MM.1S (cell line): ENCODE results near the gene TSPOAP1.

ENCODE experiments used
- DNase-seq: peaks from one replicate; pipeline ENCODE4 v3.0.0-alpha.2; 2015
- H2AFZ ChIP-seq: fragments of 300-600 bp; sonication (generic); 2 replicates; pipeline ENCODE4 v1.6.0; 2016; ENCODE audit warnings: antibody characterized with exemption, low read length
- H3F3A ChIP-seq: fragments of 300-600 bp; sonication (generic); 2 replicates; pipeline ENCODE4 v1.6.1; 2016; ENCODE audit warnings: mild to moderate bottlenecking, antibody characterized with exemption, low read length, moderate library complexity, mixed read lengths; ENCODE audit not compliant: insufficient read depth
- H3K27ac ChIP-seq: fragments of 300-600 bp; sonication (generic); 2 replicates; pipeline ENCODE4 v1.5.1; 2016; ENCODE audit warnings: mild to moderate bottlenecking, low read length
- H3K27me3 ChIP-seq: fragments of 300-600 bp; sonication (generic); replicated peaks from 2 replicates; pipeline ENCODE4 v1.6.0; 2016; ENCODE audit warnings: low read length; ENCODE audit not compliant: insufficient read depth
- H3K36me3 ChIP-seq: fragments of 300-600 bp; sonication (generic); replicated peaks from 2 replicates; pipeline ENCODE4 v1.6.1; 2016; ENCODE audit warnings: mild to moderate bottlenecking, low read length, mixed read lengths; ENCODE audit not compliant: insufficient read depth
- H3K4me1 ChIP-seq: fragments of 300-600 bp; sonication (generic); 2 replicates; pipeline ENCODE4 v1.6.1; 2016; ENCODE audit warnings: low read length, mixed read lengths
- H3K4me2 ChIP-seq: fragments of 300-600 bp; sonication (generic); 2 replicates; pipeline ENCODE4 v1.6.0; 2016; ENCODE audit warnings: low read depth, low read length
- H3K4me3 ChIP-seq: fragments of 300-600 bp; sonication (generic); 2 replicates; pipeline ENCODE4 v1.5.1; 2016; ENCODE audit warnings: low read length, mixed read lengths
- H3K79me2 ChIP-seq: fragments of 300-600 bp; sonication (generic); 2 replicates; pipeline ENCODE4 v1.6.1; 2016; ENCODE audit warnings: mixed run types, low read length, mixed read lengths
- H3K9ac ChIP-seq: fragments of 300-600 bp; sonication (generic); 2 replicates; pipeline ENCODE4 v1.6.1; 2016; ENCODE audit warnings: low read length, mixed read lengths
- H3K9me2 ChIP-seq: fragments of 300-600 bp; sonication (generic); replicated peaks from 2 replicates; pipeline ENCODE4 v1.6.1; 2016; ENCODE audit warnings: mild to moderate bottlenecking, low read length, mixed read lengths; ENCODE audit not compliant: insufficient read depth
- H3K9me3 ChIP-seq: fragments of 300-600 bp; sonication (generic); replicated peaks from 2 replicates; pipeline ENCODE4 v1.6.1; 2016; ENCODE audit warnings: mild to moderate bottlenecking, low read length, mixed read lengths; ENCODE audit not compliant: insufficient read depth
- H4K20me1 ChIP-seq: fragments of 300-600 bp; sonication (generic); 2 replicates; pipeline ENCODE4 v1.6.1; 2016; ENCODE audit warnings: mild to moderate bottlenecking, low read length, moderate library complexity, mixed read lengths; ENCODE audit not compliant: insufficient read depth
- CTCF ChIP-seq: fragments of 300-600 bp; sonication (generic); IDR thresholded peaks from 2 replicates; pipeline ENCODE4 v1.5.1; 2016; ENCODE audit warnings: antibody characterized with exemption, low read length, mixed read lengths
- EZH2 ChIP-seq: fragments of 300-600 bp; sonication (generic); optimal IDR thresholded peaks from 2 replicates; pipeline ENCODE3; 2017; ENCODE audit warnings: low read depth, mild to moderate bottlenecking, antibody characterized with exemption, low read length, mixed read lengths
- EZH2phosphoT487 ChIP-seq: fragments of 300-600 bp; sonication (generic); IDR thresholded peaks from 2 replicates; pipeline ENCODE4 v1.6.1; 2018; ENCODE audit warnings: antibody characterized with exemption, low read length

Gene TSPOAP1

DNA sequence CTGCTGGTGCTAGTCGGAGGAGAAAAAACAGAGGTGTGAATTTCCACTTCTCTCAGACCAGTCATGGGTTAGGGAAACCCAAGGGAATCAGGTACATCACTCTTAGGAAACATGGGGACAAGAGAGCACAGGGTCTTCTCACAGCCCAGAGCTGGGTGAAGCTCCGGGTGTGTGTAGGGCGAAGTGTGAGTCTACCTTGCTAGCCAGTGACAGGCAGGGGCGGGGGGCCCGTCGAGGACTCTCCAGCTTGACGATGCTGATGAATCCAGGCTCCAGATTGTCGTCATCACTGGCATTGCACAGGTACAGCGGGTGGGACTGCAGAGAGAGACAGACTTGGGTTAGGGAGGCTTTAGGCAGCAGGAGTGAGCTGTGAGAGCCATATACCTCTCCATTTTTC, 42.1 kb upstream of the TSPOAP1 start:
- Histone ChIP-seq H3K36me3 (no peaks in the 10 kb centered on the region), H3K27me3 (no peaks in the 10 kb centered on the region), H3K4me1 (peaks cover 14% of the 10 kb centered on the region), H3F3A (0 out of 2 replicates have a peak, but pooled peaks cover 2% of the 10 kb centered on the region), H3K9me3 (no peaks in the 10 kb centered on the region), H4K20me1 (no peaks in the 10 kb centered on the region), H2AFZ (no peak overlapping the region), H3K9me2 (no peaks in the 10 kb centered on the region), H3K4me3 (no peak overlapping the region), H3K79me2 (no peaks in the 10 kb centered on the region), H3K4me2 (no peak overlapping the region), H3K9ac (no peak overlapping the region), H3K27ac (no peak overlapping the region)
- no peak for DNase-seq
- TF ChIP-seq EZH2phosphoT487 = no peak
- no peak for TF ChIP-seq CTCF
- no peak for TF ChIP-seq EZH2

GRCh38 chr17:58370309-58370708, 41.7 kb upstream of the TSPOAP1 start:
- Histone ChIP-seq H3K4me1 (peaks cover 16% of the 10 kb centered on the region), H3K9ac (no peak overlapping the region), H3K36me3 (no peaks in the 10 kb centered on the region), H3K4me3 (no peak overlapping the region), H2AFZ (no peak overlapping the region), H3K27ac (no peak overlapping the region), H3K79me2 (no peaks in the 10 kb centered on the region), H3K4me2 (no peak overlapping the region), H3K27me3 (no peaks in the 10 kb centered on the region), H4K20me1 (no peaks in the 10 kb centered on the region), H3F3A (0 out of 2 replicates have a peak, but pooled peaks cover 2% of the 10 kb centered on the region), H3K9me2 (no peaks in the 10 kb centered on the region), H3K9me3 (no peaks in the 10 kb centered on the region)
- TF ChIP-seq EZH2phosphoT487 (no peak), CTCF (no peak), EZH2 (no peak)
- no peak for DNase-seq

DNA sequence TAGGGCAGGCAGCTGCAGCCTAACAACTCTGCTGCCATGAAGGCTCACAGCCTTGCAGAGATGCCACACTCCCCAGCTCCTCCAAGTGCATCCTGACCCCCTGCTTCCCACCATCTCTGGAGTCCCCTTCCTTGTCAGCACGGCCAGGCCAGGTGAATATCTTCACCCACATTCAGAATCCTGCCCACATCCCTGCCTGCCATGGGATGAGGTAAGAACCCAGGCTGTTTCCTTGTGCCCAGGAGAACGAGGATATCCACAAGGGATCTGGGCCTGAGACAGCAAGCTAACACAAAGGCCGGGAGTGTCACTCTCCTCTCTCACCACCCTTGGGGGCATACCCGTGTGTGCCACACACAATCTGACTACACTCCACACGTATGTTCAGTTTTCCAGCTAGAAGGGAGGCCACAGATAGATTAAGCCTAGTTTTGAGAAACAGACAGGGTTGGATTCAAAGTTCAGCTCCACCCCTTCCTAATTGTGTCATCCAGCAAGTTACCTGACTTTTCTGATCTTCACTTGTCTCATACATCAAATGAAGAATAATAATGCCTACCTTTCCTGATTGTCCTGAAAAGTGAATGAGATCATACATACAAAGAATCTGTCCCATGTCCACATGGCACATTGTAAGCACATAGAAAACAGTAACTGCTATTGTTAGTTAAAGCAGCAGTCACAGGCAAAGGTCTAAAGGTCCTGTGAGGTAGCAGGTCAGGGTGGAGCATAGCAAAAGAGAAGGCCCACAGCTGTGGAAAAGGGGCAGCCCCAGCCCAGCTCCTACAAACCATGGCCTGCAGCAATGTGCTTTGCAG, 40.8 kb upstream of the TSPOAP1 start:
- H3K36me3 ChIP-seq = no peaks in the 10 kb centered on the region
- TF ChIP-seq EZH2phosphoT487 = no peak
- TF ChIP-seq EZH2 = no peak
- no peak for TF ChIP-seq CTCF
- H3K9me2 ChIP-seq = no peaks in the 10 kb centered on the region
- peaks cover 16% of the 10 kb centered on the region for H3K4me1 ChIP-seq
- H3K4me3 ChIP-seq = no peak overlapping the region
- no peak overlapping the region for H3K4me2 ChIP-seq
- no peak overlapping the region for H3K9ac ChIP-seq
- no peak for DNase-seq
- no peaks in the 10 kb centered on the region for H4K20me1 ChIP-seq
- H3K27ac ChIP-seq = no peak overlapping the region
- no peaks in the 10 kb centered on the region for H3K9me3 ChIP-seq
- 0 out of 2 replicates have a peak, but pooled peaks cover 2% of the 10 kb centered on the region for H3F3A ChIP-seq
- no peaks in the 10 kb centered on the region for H3K79me2 ChIP-seq
- H2AFZ ChIP-seq = no peak overlapping the region
- no peaks in the 10 kb centered on the region for H3K27me3 ChIP-seq
